GM21360 (cell line): Measurements from ENCODE around the gene HTR1D.
A peak's percentile ranks its signal among the peaks of the same experiment; 100 is the strongest.

Experiments used
- ATAC-seq: cut with Tn5 transposase; IDR thresholded peaks from one replicate; pipeline ENCODE4 v1.9.1; 2021; ENCODE audit warnings: mild to moderate bottlenecking, moderate library complexity; ENCODE audit not compliant: unreplicated experiment

HTR1D gene

DNA sequence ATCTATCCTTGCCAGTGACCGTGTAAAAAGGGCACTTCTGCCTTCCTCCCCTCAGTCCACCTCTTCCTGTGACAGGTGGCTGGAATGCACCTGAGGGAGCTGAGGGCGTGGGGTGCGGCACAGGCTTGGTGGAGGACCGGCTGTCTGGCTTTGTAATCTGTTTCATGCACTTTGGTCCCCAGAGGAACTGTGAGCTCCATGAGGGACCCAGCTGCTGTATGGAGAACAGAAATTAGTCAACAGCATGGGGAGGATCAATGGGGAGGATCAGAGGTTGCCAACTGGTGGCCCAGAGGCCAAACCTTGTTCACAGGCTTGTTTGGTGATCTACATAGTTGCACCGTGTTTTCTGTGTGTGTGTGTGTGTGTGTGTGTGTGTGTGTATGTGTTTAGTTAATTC, 29.7 kb downstream of the HTR1D start:
- ATAC-seq: no peak

DNA sequence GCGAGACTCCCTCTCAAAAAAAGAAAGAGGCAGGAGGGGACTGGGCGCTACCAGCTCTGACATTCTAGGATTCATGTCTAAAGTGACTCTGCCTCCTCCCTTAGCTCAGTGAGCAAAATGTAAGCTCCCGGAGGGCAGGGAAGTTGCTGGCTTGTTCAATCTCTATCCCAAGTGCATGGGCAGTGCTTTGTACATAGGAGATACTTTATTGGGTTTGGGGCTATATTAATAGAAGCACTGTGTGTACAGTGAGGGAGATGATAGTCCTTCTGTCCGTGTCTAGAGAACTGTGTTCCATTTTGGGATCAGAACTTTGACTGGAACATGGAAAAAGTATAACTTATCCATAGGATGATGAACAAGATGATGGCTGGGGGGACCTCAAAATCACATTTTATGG, 31.9 kb downstream of the HTR1D start:
- no peak for ATAC-seq

DNA sequence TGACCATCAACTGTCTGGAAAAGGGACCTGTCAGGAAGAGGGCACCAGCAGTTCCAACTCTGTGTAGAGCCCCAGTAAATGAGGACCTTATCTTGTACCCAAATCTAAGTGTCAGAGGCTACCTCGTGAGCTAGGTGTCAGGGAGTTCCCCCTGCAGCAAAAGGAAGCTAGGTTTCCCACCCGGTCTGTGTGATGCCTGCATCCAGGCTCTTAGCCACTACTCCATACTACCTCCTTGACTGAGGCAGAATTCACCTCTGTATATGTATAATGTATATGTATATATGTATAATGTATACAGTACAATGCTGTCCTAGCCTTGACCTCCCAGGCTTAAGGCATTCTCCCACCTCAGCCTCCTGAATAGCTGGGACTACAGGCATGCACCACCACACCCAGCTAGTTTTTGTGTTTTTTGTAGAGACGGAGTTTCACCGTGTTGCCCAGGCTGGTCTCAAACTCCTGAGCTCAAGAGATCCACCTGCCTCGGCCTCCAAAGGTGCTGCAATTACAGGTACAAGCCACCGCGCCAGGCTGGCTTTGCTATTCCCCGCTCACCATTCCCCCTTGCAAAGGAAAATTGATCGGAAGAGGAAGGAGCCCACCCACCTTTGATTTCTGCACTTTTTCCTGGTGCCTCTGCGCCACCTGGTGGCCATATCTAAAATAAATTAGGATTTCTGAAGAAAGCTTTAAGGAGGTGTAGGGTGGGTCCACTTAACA, 32.9 kb downstream of the HTR1D start:
- ATAC-seq: no peak

DNA sequence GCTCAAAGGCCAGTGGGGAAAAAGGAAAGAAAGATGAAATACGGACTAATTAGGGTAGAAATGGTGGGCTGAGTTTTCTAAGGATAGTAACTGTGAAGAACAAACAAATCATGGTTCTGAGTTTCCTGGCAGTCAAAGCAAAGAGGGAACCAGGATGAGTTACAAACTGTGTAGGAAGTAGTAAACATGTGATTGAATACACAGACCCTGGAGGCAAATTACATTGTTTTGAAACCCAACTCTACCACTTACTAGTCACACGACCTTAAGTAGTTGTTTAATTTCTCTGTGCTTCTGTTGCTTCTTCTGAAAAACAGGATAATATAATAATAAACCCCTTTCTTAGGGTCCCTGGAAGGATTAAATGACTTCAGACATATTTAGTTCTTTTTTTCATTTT, 37.4 kb downstream of the HTR1D start:
- ATAC-seq: no peak

DNA sequence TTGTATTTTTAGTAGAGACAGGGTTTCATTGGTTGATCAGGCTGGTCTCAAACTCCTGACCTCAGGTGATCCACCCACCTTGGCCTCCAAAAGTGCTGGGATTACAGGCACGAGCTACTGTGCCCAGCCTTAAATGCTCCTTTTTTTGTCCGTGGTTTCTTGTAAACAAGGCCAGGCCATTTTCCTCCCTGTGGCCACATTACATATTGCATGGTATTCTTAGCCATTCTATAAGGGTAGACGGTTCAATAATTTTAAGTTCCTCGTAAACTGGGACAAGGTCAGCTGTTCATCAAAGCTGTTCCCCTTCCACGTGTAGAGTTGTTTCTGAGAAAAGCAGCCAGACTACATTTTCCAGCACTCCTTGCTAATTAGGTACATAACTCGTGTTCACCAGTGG, 38.4 kb downstream of the HTR1D start:
- ATAC-seq: no peak

DNA sequence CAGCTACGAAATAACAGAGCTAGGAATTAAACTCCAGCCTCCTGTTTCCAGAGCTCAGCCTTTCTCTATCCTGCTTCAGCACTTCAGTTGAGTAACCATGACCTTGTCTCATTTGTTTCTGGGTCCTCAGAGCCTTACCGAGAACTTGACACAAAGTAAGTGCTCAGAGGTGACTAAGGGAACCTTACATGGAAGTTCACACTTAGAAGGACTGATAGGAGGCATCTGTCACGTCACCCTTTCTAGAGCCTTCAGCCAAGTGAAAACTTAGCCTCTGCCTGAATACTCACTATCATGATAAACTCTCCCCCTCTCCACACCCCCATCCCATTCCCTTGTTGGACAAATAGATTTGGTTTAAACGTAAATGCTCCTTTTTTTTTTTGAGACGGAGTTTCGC, 38.9 kb downstream of the HTR1D start:
- ATAC-seq: no peak

DNA sequence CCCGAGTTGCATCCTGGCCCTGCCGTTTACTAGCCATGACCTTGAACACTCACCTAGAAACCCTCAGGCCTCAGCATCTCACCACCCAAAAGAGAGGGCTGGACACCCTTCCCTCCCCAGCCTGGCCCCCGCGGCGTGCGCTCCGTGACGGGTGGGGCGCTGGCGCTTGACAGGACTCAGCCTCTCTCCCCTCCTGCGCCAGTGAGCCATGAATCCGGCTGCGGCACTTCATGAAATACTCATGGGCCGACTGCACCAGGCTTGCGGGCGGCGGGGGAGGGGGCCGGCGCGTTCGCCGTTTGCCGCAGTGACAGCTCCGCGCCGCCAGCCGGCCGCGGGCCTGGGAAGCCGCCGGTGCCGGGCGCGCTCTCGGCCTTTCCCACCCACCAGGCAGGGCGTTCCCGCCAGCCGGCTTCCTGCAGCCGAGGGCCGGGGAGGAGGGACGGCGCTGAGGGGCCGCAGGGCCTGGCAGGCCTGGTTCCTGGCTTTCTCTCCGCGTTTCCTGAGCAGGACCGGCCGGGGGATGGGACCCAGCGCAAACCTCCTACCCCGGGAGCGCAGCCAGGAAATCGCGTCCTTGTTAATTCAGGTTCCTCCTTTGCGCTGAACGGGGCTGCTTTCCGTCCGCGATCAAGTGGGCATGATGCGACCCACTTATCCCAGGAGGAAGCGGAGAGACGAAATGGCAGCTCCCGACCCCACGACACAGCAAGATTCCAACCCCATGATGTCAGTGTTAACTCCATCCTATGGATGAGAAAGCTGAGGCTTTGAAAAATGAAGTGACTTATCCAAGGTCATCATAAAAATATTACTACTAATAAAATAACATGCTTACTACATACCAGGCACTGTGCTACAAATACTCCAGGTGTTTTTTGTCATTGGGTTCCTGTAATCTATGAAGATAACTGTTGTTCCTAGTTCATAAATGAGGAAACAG, 39.6 kb downstream of the HTR1D start:
- ATAC-seq: no peak

DNA sequence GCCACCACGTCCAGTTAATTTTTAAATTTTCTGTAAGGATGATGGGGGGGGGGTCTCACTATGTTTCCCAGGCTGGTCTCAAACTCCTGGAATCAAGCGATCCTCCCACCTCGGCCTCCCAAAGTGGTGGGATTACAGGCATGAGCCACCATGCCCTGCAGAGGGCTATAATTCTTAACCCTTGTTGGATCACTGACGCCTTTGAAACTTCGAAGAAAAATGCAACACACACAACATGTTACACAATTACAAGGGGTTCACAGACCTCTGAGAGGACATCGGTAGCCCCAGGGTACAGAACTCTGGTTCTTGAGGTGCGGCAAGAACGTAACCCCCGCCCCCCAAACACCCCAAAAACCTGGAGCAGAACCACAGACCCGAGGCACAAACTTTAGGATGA, 40.3 kb downstream of the HTR1D start:
- no peak for ATAC-seq

- ATAC-seq: no peak
These were observed 42.7 kb downstream of the HTR1D start for GRCh38 chr1:23174426-23175110.

DNA sequence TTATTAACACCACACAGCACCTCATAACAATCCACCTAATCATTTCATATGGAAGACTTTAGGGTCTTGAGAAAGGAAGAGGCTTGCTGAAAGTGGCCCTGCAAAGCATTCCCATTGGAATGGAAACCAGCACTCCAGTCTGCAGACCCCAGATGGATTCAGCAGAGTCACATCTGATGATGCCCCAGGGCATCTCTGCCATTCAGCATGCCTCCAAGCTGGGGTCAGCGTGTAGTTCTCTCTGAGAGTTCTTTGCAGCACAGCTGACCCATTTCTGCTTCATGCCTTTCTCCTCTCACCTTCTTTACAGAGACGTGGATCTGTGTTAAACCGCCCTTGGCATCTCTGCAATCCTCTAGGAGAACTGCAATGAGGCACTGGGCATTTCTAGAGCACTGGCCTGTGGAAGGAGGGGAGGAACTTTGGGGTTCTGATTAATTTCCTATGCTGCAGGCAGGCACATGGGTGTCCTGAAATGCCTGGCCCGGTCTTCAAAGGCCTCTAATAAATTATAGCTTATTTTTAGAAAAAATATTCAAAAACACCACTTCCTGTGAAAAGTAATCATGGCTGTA, 46.0 kb downstream of the HTR1D start:
- ATAC-seq: no peak

- ATAC-seq: no peak
These were observed 47.5 kb downstream of the HTR1D start for GRCh38 chr1:23169727-23170335.

- no peak for ATAC-seq
These were observed 48.1 kb downstream of the HTR1D start for GRCh38 chr1:23169195-23169575.

GRCh38 chr1:23168445-23169194, 48.7 kb downstream of the HTR1D start, which contains the start of gene LUZP1:
Gene LUZP1, minus strand, starts transcription at chr1:23168856.
- peak; percentile 61 for ATAC-seq

- no peak for ATAC-seq
These were observed 49.2 kb downstream of the HTR1D start for GRCh38 chr1:23168079-23168444.

GRCh38 chr1:23167353-23168078, 49.8 kb downstream of the HTR1D start:
- no peak for ATAC-seq

GRCh38 chr1:23166854-23167253, 50.4 kb downstream of the HTR1D start:
- no peak for ATAC-seq

DNA sequence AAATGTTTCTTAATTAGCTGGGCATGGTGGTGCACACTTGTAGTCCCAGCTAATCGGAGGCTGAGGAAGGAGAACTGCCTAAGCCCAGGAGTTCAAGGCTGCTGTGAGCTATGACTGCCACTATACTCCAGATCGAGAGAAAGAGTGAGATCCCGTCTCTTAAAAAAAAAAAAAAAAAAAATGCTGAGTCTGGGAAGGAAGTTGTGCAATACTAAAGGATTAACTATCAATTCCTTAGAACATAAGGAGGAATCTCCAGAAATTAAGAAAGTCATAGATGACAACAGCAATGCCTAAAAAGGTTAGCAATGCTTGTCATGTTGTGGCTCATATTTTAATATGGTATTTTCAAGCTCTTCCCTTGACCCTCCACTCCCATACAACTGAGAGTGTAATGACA, 53.9 kb downstream of the HTR1D start:
- ATAC-seq: no peak

DNA sequence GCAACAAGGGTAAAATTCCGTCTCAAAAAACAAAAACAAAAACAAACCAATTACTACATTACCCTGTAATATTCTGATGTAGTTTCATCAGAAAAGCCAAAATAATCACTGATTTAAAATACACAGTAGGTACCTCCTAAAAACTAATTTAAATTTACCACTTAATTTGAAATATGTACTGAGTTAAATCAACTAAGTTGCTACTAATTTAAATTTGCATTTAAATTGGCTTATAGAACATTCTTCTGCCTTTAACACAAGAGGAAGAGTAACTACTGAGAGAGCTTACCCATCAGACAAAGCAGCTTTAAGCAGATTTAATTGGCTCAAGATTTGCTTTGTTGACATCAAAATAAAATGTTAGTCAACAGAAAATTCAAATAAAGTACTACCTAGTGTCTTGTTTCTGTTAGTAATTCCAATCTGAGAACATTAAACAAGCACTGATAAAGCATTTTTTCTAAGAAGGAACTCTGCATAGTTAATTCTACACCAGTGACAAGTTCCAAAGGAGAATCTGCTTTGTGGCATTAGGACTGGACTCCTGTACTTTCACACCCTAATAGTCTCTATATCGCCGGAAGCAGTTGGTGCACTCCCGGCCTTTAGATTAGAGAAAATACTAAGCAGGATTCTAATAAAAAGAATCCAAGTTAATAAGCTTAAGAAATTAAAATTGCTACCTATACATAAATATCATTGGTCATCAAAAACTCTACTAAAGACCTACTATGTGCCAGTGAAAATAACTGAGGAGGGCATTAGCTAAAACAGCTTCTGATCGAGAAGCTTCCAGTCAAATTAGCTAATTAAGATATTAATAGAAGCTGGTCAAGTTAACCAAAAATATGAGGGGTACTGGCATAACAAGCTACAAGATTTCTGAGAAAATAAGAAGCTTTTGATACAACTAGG, 57.1 kb downstream of the HTR1D start:
- no peak for ATAC-seq
